Subcutaneous abdominal adipose tissue (tissue), 5 donors: Measurements from ENCODE around the gene PRDX3.
"Not testable (repeated sequence)": the region's sequence is repeated elsewhere in the genome, so short reads cannot be mapped to it uniquely, and the experiment has no call there.

Source experiments
- H3K27ac ChIP-seq: one replicate; pipeline ENCODE4 v1.7.0; 2013; ENCODE audit warnings: low read depth, mild to moderate bottlenecking, inconsistent platforms, low read length, moderate library complexity
- H3K27me3 ChIP-seq, 5 donors: one replicate each; pipeline ENCODE4 v1.7.0; 2013; ENCODE audit warnings: low read length in 5 of 5, inconsistent platforms in 1 of 5; ENCODE audit not compliant: control insufficient read depth in 5 of 5, insufficient read depth in 4 of 5
- H3K36me3 ChIP-seq, 5 donors: one replicate each; pipeline ENCODE4 v1.7.0; 2013; ENCODE audit warnings: low read length in 5 of 5; ENCODE audit not compliant: control insufficient read depth in 5 of 5, insufficient read depth in 5 of 5
- H3K4me1 ChIP-seq, 5 donors: one replicate each; pipeline ENCODE4 v1.7.0; 2013; ENCODE audit warnings: low read length in 5 of 5, mild to moderate bottlenecking in 3 of 5, moderate library complexity in 1 of 5; ENCODE audit not compliant: control insufficient read depth in 5 of 5, insufficient read depth in 5 of 5
- H3K4me3 ChIP-seq, 5 donors: one replicate each; pipeline ENCODE4 v1.7.0; 2013; ENCODE audit warnings: low read length in 5 of 5, low read depth in 1 of 5
- H3K9ac ChIP-seq, 5 donors: one replicate each; pipeline ENCODE4 v1.7.0; 2013; ENCODE audit warnings: low read length in 5 of 5, mild to moderate bottlenecking in 4 of 5, moderate library complexity in 3 of 5
- H3K9me3 ChIP-seq, 5 donors: one replicate each; pipeline ENCODE4 v1.7.0; 2013; ENCODE audit warnings: low read length in 5 of 5; ENCODE audit not compliant: control insufficient read depth in 5 of 5
- donor health status: healthy.
- donor health status: healthy.
- donor health status: healthy.
- donor health status: healthy.
- donor health status: healthy.

Gene PRDX3

GRCh38 chr10:119190954-119191785 lies 12.6 kb upstream of the PRDX3 start:
- H3K4me1 ChIP-seq, result peaks cover 0 to 7% (median 0%) of the 10 kb centered on the region in 5 donors
- H3K4me3 ChIP-seq, result no peak overlapping the region
- H3K27ac ChIP-seq, result no peak overlapping the region
- no peak overlapping the region for H3K9ac ChIP-seq
- H3K36me3 ChIP-seq, result no peaks in the 10 kb centered on the region
- peaks cover 0 to 2% (median 0%) of the 10 kb centered on the region in 5 donors for H3K27me3 ChIP-seq
- H3K9me3 ChIP-seq, result no peaks in the 10 kb centered on the region

- Histone ChIP-seq H3K4me3 (no peak overlapping the region), H3K4me1 (peaks cover 0 to 7% (median 0%) of the 10 kb centered on the region in 5 donors), H3K27me3 (peaks cover 0 to 2% (median 0%) of the 10 kb centered on the region in 5 donors), H3K36me3 (no peaks in the 10 kb centered on the region), H3K27ac (no peak overlapping the region), H3K9ac (no peak overlapping the region), H3K9me3 (no peaks in the 10 kb centered on the region)
Observed at GRCh38 chr10:119190353-119190752, 11.7 kb upstream of the PRDX3 start.

- Histone ChIP-seq H3K9ac (no peak overlapping the region), H3K4me1 (peaks cover 0 to 7% (median 0%) of the 10 kb centered on the region in 5 donors), H3K4me3 (no peak overlapping the region), H3K27me3 (no peaks in the 10 kb centered on the region), H3K27ac (no peak overlapping the region), H3K9me3 (no peaks in the 10 kb centered on the region), H3K36me3 (no peaks in the 10 kb centered on the region)
Observed at GRCh38 chr10:119189811-119190282, 11.2 kb upstream of the PRDX3 start.

DNA sequence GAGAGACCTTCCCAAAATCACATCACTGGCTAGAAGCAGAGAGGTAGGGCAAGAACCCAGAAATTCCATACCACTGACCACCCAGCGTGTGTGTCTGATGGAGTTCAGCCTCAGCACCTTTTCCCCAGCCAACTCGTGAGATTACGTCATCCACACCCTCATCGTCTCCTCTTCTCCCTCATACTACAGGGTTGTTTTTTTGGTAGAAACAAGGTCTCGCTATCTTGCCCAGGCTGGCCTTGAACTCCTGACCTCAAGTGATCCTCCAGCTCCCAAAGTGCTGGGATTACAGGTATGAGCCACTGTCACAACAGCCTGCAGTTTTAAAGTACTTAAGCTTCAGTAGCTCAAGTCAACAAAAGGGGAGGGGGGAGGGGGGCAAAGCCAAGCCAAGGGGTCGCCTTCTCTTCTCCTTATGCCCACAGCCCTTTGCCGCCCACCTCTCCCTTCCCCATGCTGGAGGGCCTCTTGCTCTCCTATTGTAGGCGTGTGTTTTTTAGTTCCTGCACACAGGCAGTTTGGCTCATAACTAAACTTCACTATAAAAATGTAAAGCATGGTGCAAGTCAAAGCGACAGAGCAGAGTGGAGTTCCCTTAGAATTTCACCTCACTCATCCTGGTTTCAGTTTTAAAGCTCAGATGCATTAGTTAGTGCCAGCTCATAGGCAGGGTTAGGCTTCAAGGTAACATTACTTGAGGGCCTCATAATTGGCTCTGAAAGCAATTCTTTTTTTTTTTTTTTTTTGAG lies 5.2 kb upstream of the PRDX3 start:
- no peak overlapping the region for H3K4me3 ChIP-seq
- H3K36me3 ChIP-seq, result no peaks in the 10 kb centered on the region
- no peak overlapping the region for H3K9ac ChIP-seq
- no peaks in the 10 kb centered on the region for H3K9me3 ChIP-seq
- H3K4me1 ChIP-seq, result peaks cover 0 to 4% (median 4%) of the 10 kb centered on the region in 5 donors
- no peak overlapping the region for H3K27ac ChIP-seq
- no peaks in the 10 kb centered on the region for H3K27me3 ChIP-seq

GRCh38 chr10:119180850-119181400 lies 2.3 kb upstream of the PRDX3 start:
- H3K4me3 ChIP-seq, H3K36me3 ChIP-seq, H3K9me3 ChIP-seq, H3K27me3 ChIP-seq, H3K27ac ChIP-seq, H3K9ac ChIP-seq: not testable (repeated sequence)
- peaks cover 3 to 27% (median 23%) of the 10 kb centered on the region in 5 donors for H3K4me1 ChIP-seq

GRCh38 chr10:119177708-119178371 lies 772 bp downstream of the PRDX3 start:
- H3K36me3 ChIP-seq, result peaks cover 5 to 27% (median 14%) of the 10 kb centered on the region in 5 donors
- H3K4me3 ChIP-seq, result peak overlapping the region; percentile 82 to 99 (median 98)
- H3K9me3 ChIP-seq, result no peaks in the 10 kb centered on the region
- H3K27ac ChIP-seq, result peak overlapping the region; percentile 47
- H3K4me1 ChIP-seq, result peaks cover 3 to 27% (median 23%) of the 10 kb centered on the region in 5 donors
- no peaks in the 10 kb centered on the region for H3K27me3 ChIP-seq
- H3K9ac ChIP-seq, result peak overlapping the region; percentile 52 to 87 (median 82)

DNA sequence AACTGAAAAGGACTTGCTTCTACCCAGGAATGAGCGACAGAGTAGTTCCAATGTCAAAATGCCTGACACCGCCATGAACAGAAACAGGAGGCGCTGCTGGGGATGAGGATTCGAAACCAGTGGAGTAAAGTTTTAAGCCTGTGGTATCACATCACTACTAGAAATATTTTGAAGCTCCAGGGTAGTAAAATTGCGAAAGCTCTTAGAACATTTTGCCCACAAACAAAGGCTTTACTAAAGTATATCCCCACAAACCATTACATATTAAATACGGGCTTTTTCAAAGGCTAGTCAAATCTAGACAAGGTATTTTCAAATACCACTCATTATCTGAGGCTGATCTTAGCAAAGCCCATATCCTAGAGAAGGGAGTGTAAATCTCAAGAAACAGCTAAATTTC lies 2.4 kb downstream of the PRDX3 start:
- Histone ChIP-seq H3K9ac (peak overlapping the region in 1 of 5 donors; percentile 25), H3K9me3 (no peaks in the 10 kb centered on the region), H3K36me3 (peaks cover 13 to 42% (median 28%) of the 10 kb centered on the region in 5 donors), H3K27ac (no peak overlapping the region), H3K27me3 (no peaks in the 10 kb centered on the region), H3K4me1 (peaks cover 3 to 32% (median 25%) of the 10 kb centered on the region in 5 donors), H3K4me3 (no peak overlapping the region)

GRCh38 chr10:119174109-119174508 lies 4.5 kb downstream of the PRDX3 start:
- no peak overlapping the region for H3K4me3 ChIP-seq
- H3K36me3 ChIP-seq, result peaks cover 20 to 61% (median 45%) of the 10 kb centered on the region in 5 donors
- H3K27ac ChIP-seq, result no peak overlapping the region

GRCh38 chr10:119167041-119167440 lies 11.6 kb downstream of the PRDX3 start:
- Histone ChIP-seq H3K9me3 (no peaks in the 10 kb centered on the region), H3K9ac (no peak overlapping the region), H3K4me1 (peaks cover 6 to 21% (median 20%) of the 10 kb centered on the region in 5 donors), H3K4me3 (no peak overlapping the region), H3K36me3 (peaks cover 18 to 50% (median 32%) of the 10 kb centered on the region in 5 donors), H3K27me3 (no peaks in the 10 kb centered on the region), H3K27ac (no peak overlapping the region)

More at GRCh38 chr10:119174109-119174508, 4.5 kb downstream of the PRDX3 start:
- H3K27me3 ChIP-seq, result no peaks in the 10 kb centered on the region
- no peak overlapping the region for H3K9ac ChIP-seq
- H3K4me1 ChIP-seq, result peaks cover 3 to 31% (median 24%) of the 10 kb centered on the region in 5 donors
- H3K9me3 ChIP-seq, result no peaks in the 10 kb centered on the region
